ENCODE data around the gene AGBL4. TPM values are rescaled to one million over a fixed set of nuclear protein-coding genes. Genes with fewer than 3 reads are reported as not detected.
"Not testable (repeated sequence)": the region's sequence is repeated elsewhere in the genome, so short reads cannot be mapped to it uniquely, and the experiment has no call there.

The AGBL4 gene
- total RNA-seq, 1 donor from 2014 or later, result not detected

- no peak for DNase-seq (ENCODE audit: low read depth in 2 of 2)
Measured at GRCh38 chr1:49307457-49307856, 716.3 kb downstream of the AGBL4 start.

GRCh38 chr1:49306507-49307070 lies 717.2 kb downstream of the AGBL4 start:
- no peak for DNase-seq (ENCODE audit: low read depth in 2 of 2)

GRCh38 chr1:49302400-49302799 lies 721.4 kb downstream of the AGBL4 start:
- not testable (repeated sequence) for DNase-seq (ENCODE audit: low read depth in 2 of 2)

GRCh38 chr1:49298304-49298703 lies 725.5 kb downstream of the AGBL4 start:
- no peak for DNase-seq (ENCODE audit: low read depth in 2 of 2)

- DNase-seq (ENCODE audit: low read depth in 2 of 2), result no peak
Measured at GRCh38 chr1:49297783-49298182, 726.0 kb downstream of the AGBL4 start.

GRCh38 chr1:49294539-49294938 lies 729.2 kb downstream of the AGBL4 start:
- DNase-seq (ENCODE audit: low read depth in 2 of 2), result no peak

GRCh38 chr1:49293016-49293415 lies 730.7 kb downstream of the AGBL4 start:
- no peak for DNase-seq (ENCODE audit: low read depth in 2 of 2)

- not testable (repeated sequence) for DNase-seq (ENCODE audit: low read depth in 2 of 2)
Measured at GRCh38 chr1:49257211-49258049, 766.3 kb downstream of the AGBL4 start.

GRCh38 chr1:49252917-49253316 lies 770.8 kb downstream of the AGBL4 start:
- no peak for DNase-seq (ENCODE audit: low read depth in 2 of 2)

GRCh38 chr1:49251019-49251784 lies 772.6 kb downstream of the AGBL4 start:
- no peak for DNase-seq (ENCODE audit: low read depth in 2 of 2)

GRCh38 chr1:49240709-49241221 lies 783.0 kb downstream of the AGBL4 start:
- no peak for DNase-seq (ENCODE audit: low read depth in 2 of 2)

GRCh38 chr1:49234988-49235387 lies 788.8 kb downstream of the AGBL4 start:
- no peak for DNase-seq (ENCODE audit: low read depth in 2 of 2)

- no peak for DNase-seq (ENCODE audit: low read depth in 2 of 2)
Measured at GRCh38 chr1:49229555-49229954, 794.2 kb downstream of the AGBL4 start.

- DNase-seq (ENCODE audit: low read depth in 2 of 2), result no peak
Measured at GRCh38 chr1:49226758-49227157, 797.0 kb downstream of the AGBL4 start.

GRCh38 chr1:49225464-49225863 lies 798.3 kb downstream of the AGBL4 start:
- no peak for DNase-seq (ENCODE audit: low read depth in 2 of 2)

GRCh38 chr1:49213301-49213700 lies 810.5 kb downstream of the AGBL4 start:
- no peak for DNase-seq (ENCODE audit: low read depth in 2 of 2)

- no peak for DNase-seq (ENCODE audit: low read depth in 2 of 2)
Measured at GRCh38 chr1:49208712-49209111, 815.0 kb downstream of the AGBL4 start.

GRCh38 chr1:49204720-49205119 lies 819.0 kb downstream of the AGBL4 start:
- no peak for DNase-seq (ENCODE audit: low read depth in 2 of 2)

GRCh38 chr1:49200738-49201137 lies 823.0 kb downstream of the AGBL4 start:
- DNase-seq (ENCODE audit: low read depth in 2 of 2), result no peak

- no peak for DNase-seq (ENCODE audit: low read depth in 2 of 2)
Measured at GRCh38 chr1:49199564-49199963, 824.2 kb downstream of the AGBL4 start.

GRCh38 chr1:49197081-49197480 lies 826.7 kb downstream of the AGBL4 start:
- DNase-seq (ENCODE audit: low read depth in 2 of 2), result no peak

- no peak for DNase-seq (ENCODE audit: low read depth in 2 of 2)
Measured at GRCh38 chr1:49190138-49190537, 833.6 kb downstream of the AGBL4 start.

All from dermis microvascular lymphatic vessel endothelial cell (primary cell).